ENCODE measurements around the gene CHRDL2. TPM values are rescaled to one million over a fixed set of nuclear protein-coding genes. Genes with fewer than 3 reads are reported as not detected.

Gene CHRDL2
- total RNA-seq, 3 donors from 2014 or later (not counting 1 experiment from before 2014, with no cell fraction given), result not detected

DNA sequence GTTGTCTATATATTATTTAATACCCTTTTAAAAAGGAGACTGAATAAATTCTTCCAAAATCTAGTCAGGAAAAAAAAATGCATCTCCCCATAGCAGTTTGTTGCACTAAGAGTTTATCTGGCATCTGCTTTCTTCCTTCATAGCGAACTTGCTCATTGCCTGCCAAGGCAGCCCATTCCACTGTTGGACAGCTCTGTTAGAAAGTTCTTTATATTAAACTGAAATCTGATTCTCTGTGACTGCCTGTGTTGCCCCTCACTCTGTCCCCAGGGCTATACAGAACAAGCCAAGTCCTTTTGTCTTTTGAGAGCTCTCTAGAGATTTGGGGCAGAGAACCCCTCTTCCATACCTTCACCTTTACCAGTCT lies 3.3 kb upstream of the CHRDL2 start:
- Mint-ChIP-seq H3K27ac (no peak overlapping the region), H3K36me3 (no peaks in the 10 kb centered on the region), H3K9me3 (no peaks in the 10 kb centered on the region), H3K4me1 (peaks cover 0 to 5% of the 10 kb centered on the region in 2 donors), H3K4me3 (no peak overlapping the region), H3K27me3 (ENCODE audit: low read depth in 2 of 2) (peaks cover 54 to 67% of the 10 kb centered on the region in 2 donors)
- TF ChIP-seq, protein P1, sequence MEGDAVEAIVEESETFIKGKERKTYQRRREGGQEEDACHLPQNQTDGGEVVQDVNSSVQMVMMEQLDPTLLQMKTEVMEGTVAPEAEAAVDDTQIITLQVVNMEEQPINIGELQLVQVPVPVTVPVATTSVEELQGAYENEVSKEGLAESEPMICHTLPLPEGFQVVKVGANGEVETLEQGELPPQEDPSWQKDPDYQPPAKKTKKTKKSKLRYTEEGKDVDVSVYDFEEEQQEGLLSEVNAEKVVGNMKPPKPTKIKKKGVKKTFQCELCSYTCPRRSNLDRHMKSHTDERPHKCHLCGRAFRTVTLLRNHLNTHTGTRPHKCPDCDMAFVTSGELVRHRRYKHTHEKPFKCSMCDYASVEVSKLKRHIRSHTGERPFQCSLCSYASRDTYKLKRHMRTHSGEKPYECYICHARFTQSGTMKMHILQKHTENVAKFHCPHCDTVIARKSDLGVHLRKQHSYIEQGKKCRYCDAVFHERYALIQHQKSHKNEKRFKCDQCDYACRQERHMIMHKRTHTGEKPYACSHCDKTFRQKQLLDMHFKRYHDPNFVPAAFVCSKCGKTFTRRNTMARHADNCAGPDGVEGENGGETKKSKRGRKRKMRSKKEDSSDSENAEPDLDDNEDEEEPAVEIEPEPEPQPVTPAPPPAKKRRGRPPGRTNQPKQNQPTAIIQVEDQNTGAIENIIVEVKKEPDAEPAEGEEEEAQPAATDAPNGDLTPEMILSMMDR (IDR thresholded peaks at IDR 0.05), result no peak
- ATAC-seq (no peak), DNase-seq (no peak)
- intact Hi-C loops (cut with micrococcal nuclease), result no loop called here
- H3K27me3 ChIP-seq (ENCODE audit: control insufficient read depth, insufficient read depth, low read length), result peaks cover 23% of the 10 kb centered on the region
- no peak overlapping the region for H3K27ac ChIP-seq (ENCODE audit: low read length)
- H3K4me1 ChIP-seq (ENCODE audit: control insufficient read depth, insufficient read depth, low read length), result no peaks in the 10 kb centered on the region
- no peaks in the 10 kb centered on the region for H3K36me3 ChIP-seq (ENCODE audit: control insufficient read depth, insufficient read depth, low read length)
- no peaks in the 10 kb centered on the region for H3K9me3 ChIP-seq (ENCODE audit: control insufficient read depth, insufficient read depth, low read length)
- WGBS (ENCODE audit: insufficient coverage), result 93% methylated on average over 1 of the region's 1 CpG
- H3K4me3 ChIP-seq (ENCODE audit: low read length), result no peak overlapping the region

DNA sequence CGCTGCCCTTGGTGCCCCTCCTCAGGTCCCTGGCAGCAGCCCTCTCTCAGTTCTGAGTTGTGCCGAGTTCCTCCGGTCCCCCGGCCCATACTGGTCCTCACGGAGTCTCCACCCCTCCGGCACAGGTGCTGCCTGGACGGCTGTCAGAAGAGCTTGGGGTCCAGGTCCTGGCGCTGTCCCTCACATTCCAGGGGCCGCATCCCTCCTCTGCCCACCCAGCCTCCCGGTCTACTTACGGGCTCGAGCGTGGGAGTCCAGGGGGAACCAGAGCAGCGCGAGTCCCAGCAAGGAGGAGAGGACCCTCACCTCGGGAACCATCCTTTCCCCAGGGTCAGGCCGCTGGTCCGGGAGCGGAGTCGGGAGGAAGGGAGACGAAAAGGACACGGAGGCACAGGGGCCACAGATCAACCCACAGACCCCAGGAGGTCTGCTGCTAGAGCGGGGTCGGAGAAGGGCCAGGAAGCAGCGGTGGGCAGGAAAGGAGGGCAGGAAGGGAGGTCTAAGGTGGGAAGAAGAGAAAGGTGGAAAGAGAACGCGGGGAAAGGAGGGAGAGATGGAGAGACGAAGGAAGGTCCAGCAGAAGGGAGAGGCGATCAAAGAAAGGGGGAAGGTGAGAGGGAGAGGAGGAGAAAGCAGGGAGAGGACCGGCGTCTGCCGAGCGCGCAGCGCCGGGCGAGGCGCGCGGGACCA lies 510 bp downstream of the CHRDL2 start:
- Histone ChIP-seq H3K4me1 (ENCODE audit: control insufficient read depth, insufficient read depth, low read length) (peaks cover 3% of the 10 kb centered on the region), H3K36me3 (ENCODE audit: control insufficient read depth, insufficient read depth, low read length) (no peaks in the 10 kb centered on the region), H3K4me3 (ENCODE audit: low read length) (no peak overlapping the region), H3K9me3 (ENCODE audit: control insufficient read depth, insufficient read depth, low read length) (no peaks in the 10 kb centered on the region), H3K27ac (ENCODE audit: low read length) (no peak overlapping the region), H3K27me3 (ENCODE audit: control insufficient read depth, insufficient read depth, low read length) (peaks cover 23% of the 10 kb centered on the region)
- TF ChIP-seq, protein P1 (IDR thresholded peaks at IDR 0.05), result no peak
- intact Hi-C loops (cut with micrococcal nuclease), result no loop called here
- Mint-ChIP-seq H3K27me3 (ENCODE audit: low read depth in 2 of 2) (peaks cover 59 to 70% of the 10 kb centered on the region in 2 donors), H3K9me3 (no peaks in the 10 kb centered on the region), H3K36me3 (no peaks in the 10 kb centered on the region), H3K4me3 (no peak overlapping the region), H3K27ac (no peak overlapping the region), H3K4me1 (peaks cover 4 to 5% of the 10 kb centered on the region in 2 donors)
- ATAC-seq, result no peak
- no peak for DNase-seq
- 5% methylated on average over 40 of the region's 40 CpGs for WGBS (ENCODE audit: insufficient coverage)

DNA sequence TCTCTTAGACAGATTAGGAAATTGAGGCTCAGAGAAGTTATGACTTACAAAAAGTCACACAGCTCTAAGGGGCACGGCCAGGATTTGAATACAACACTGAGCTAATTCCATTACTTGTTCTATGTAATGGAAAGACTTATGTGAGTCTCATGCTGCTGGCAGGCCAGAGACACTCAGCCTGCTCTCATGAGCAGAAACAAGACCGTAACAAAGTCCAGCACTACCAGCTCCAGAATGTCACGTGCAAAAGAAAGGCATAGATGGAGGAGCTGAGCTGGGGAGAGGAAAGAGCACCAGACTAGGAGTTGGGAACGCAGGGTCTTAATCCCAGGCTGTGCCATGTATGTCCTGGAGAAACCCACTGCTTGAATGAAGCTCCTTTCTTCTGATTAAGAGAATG lies 1.8 kb downstream of the CHRDL2 start:
- TF ChIP-seq, protein P1 (IDR thresholded peaks at IDR 0.05), result no peak
- Histone ChIP-seq H3K4me1 (ENCODE audit: control insufficient read depth, insufficient read depth, low read length) (peaks cover 3% of the 10 kb centered on the region), H3K27me3 (ENCODE audit: control insufficient read depth, insufficient read depth, low read length) (peaks cover 23% of the 10 kb centered on the region), H3K27ac (ENCODE audit: low read length) (no peak overlapping the region), H3K4me3 (ENCODE audit: low read length) (no peak overlapping the region), H3K36me3 (ENCODE audit: control insufficient read depth, insufficient read depth, low read length) (no peaks in the 10 kb centered on the region), H3K9me3 (ENCODE audit: control insufficient read depth, insufficient read depth, low read length) (no peaks in the 10 kb centered on the region)
- peaks cover 4 to 5% of the 10 kb centered on the region in 2 donors for H3K4me1 Mint-ChIP-seq
- H3K27ac Mint-ChIP-seq, result no peak overlapping the region
- no peak for ATAC-seq
- 82% methylated on average over 4 of the region's 4 CpGs for WGBS (ENCODE audit: insufficient coverage)
- H3K36me3 Mint-ChIP-seq, result no peaks in the 10 kb centered on the region
- DNase-seq, result no peak
- H3K4me3 Mint-ChIP-seq, result no peak overlapping the region
- no peaks in the 10 kb centered on the region for H3K9me3 Mint-ChIP-seq
- H3K27me3 Mint-ChIP-seq (ENCODE audit: low read depth in 2 of 2), result peaks cover 61 to 70% of the 10 kb centered on the region in 2 donors
- intact Hi-C loops (cut with micrococcal nuclease), result no loop called here

Data from natural killer cell (primary cell).